ENCODE measurements around the gene FDXR.

- TF ChIP-seq CTCF (IDR thresholded peaks at IDR 0.05) (no peak), EZH2 (IDR thresholded peaks at IDR 0.05; ENCODE audit: borderline replicate concordance, insufficient read depth, low read depth, low read length, poor library complexity, severe bottlenecking) (peak; percentile 88)
Observed at GRCh38 chr17:74860872-74861661, 11.7 kb downstream of the FDXR start.
